Measurements from ENCODE around the gene VTI1A.
A peak's percentile ranks its signal among the peaks of the same experiment; 100 is the strongest.
"Not testable (repeated sequence)": the region's sequence is repeated elsewhere in the genome, so short reads cannot be mapped to it uniquely, and the experiment has no call there.

The VTI1A gene

DNA sequence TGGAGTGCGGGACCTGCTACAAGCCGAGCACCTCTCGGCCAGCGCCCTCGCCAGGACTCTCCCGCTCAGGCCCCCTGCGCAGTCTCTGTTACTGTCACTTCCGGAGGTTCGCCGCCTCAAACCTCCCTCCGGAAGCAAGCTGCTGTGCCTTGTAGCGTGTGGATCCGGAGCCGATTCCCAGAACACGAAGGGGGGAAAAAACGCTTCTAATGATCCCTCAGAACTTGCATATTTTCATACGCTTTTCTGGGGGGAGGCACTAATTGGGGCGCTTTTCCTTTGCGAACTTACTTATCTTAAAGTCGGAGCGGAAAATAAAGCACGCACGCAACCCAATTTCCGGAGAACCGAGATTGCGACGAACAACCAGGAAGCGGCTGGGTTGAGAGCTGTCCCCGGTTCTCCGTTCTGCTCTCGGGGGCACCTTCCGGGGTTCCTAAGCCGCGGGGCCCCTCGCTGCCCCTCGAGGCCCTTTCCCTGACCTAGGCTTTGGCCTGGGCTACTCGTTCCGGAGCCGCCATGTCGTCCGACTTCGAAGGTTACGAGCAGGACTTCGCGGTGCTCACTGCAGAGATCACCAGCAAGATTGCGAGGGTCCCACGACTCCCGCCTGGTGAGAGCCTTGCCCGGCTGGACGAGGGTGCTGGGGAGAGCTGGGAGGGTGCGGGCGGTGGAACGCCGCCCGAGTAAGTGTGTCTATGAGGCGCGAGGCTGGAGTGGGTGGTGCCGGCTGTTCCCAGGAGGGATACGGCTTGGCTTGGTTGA lies at the start of gene VTI1A, which contains the start of gene ZDHHC6:
TSS of gene VTI1A (plus strand) at position 361 of the 765 bp plus-strand sequence. CDS start at position 520, 159 bp downstream.
TSS of gene ZDHHC6 (minus strand) at position 60 of the 765 bp plus-strand sequence. CDS start 1,478 bp downstream, outside the sequence.
- peak; percentile 83 to 87 for DNase-seq

GRCh38 chr10:112397592-112397991 lies 49.4 kb upstream of the VTI1A start:
- DNase-seq, result no peak

GRCh38 chr10:112402917-112403316 lies 44.1 kb upstream of the VTI1A start:
- DNase-seq, result no peak

DNA sequence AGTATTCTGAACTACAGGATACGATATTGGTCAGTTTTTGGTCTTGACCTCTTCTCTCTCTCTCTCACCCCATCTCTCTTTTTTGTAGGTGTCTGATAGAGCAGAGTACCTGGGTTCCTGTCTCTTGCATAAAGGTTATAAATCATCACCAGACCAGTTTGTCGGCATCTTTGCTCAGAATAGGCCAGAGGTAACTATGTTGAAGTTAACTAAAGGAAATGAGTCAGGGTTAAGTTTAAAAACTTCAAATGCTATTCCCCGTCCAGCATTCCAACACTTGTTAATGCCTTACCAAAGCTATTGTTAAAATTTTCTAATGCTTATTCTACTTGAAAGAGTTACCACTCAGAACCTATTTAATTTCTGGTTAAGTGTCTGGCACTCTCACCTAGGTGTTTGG lies 42.4 kb upstream of the VTI1A start:
- no peak for DNase-seq

- DNase-seq, result not testable (repeated sequence)
These were observed 40.2 kb upstream of the VTI1A start for GRCh38 chr10:112406806-112407205.

DNA sequence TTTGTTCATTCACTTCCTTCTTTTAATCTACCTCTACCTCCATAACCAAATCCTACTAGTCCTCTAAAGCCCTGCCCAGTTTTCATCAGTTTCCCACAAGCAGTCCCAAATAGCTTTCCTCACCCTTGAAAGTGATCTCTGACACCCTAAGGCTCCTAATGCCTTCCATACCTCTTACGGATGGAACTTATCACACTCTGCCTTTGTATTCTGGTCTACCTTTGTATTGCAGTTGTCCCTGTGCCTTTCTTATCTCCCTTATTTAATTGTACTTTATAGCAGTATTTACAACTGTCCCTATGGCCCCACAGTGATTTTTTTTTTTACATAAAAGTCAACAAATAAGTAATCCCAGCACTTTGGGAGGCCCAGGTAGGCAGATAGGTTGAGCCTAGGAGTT lies 39.3 kb upstream of the VTI1A start:
- DNase-seq, result no peak

DNA sequence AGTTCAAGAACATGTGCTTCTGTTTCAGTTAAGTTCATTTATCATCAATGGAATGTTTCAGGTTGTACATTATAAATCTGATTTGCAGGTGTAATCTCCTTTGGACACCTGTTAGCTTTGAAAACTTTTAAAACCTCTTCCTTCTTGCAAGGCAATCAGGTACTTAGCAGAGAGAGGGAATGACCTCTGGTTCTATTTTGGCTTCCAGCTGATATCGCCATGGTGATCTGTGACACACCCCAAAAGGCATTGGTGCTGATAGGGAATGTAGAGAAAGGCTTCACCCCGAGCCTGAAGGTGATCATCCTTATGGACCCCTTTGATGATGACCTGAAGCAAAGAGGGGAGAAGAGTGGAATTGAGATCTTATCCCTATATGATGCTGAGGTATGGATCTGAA lies 37.7 kb upstream of the VTI1A start:
- DNase-seq, result no peak

DNA sequence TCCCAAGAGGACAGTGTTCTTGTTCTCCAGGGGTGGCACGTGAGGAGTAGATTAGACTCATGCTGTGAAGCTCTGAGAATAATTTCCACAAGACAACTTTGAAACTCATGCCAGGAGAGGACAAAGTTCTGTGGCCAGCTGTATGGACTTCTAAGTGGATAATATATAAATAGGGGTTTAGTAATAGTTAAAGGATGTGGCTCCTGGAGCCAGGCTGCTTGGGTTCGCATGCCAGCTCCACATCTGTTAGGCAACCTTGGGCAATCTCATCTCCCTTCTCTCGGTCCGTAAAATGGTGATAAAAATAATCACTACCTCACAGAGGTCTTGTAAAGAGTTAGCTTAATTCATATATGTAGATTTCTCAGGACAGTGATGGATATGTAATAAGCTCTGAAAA lies 37.3 kb upstream of the VTI1A start:
- no peak for DNase-seq

DNA sequence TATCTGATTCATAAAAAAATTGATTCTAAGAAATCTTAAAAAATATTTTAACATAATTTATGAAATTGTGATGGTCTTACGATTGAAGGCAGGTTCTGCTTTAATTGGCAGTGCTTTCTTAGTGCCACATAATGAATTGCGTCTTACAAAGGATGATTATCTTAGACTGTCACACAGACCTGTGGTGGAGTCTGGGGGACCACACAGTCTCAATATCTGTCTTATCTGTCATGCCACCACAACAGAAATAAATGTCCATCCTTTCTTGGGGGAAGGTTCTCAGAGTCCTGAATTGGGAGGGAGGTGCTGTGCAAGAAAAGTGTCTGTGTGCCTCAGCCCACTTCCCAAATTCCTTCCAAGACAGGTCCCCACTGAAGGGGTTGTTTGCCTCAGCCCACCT lies 34.3 kb upstream of the VTI1A start:
- no peak for DNase-seq

GRCh38 chr10:112421731-112422130 lies 25.3 kb upstream of the VTI1A start:
- DNase-seq, result no peak

DNA sequence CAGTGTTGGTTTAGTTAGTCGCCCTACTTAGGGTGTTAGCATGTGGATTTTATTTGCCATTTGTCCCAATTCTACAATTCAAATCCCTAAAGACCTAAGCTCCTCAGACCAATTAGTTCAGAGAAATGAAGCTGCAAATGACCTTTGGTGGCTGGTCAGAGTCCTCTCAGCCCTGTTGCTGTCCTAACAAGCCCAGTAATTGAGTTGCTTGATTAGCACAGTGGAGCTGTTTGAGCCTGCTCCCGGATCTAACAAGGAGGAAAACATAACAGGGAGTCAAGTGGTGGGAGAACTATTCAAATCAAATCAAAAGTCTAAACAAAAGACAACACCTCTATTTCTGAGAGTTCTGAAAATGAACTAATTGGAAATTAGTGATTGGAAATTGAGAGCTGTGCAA lies 22.4 kb upstream of the VTI1A start:
- no peak for DNase-seq

GRCh38 chr10:112426111-112426510 lies 20.9 kb upstream of the VTI1A start:
- no peak for DNase-seq

DNA sequence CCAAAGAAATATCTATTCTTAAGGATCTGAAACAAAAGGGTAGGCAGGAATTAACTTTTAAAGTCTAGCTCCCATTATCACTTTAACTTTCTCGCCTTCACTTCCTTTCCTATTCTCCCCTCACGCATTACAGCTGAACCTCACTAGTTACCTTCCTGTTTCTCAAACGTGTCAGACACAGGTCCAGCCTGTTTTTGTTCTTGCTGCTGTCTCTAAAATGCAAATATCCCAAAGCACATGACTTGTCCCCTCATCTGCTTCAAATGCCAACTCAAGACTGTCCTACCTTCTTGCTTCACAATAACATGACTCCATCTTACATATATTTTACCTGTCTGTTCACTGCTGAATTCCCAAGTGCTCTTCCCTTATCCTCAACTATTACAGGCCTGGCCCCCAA lies 17.9 kb upstream of the VTI1A start:
- no peak for DNase-seq

GRCh38 chr10:112429654-112430230 lies 17.3 kb upstream of the VTI1A start:
- no peak for DNase-seq

DNA sequence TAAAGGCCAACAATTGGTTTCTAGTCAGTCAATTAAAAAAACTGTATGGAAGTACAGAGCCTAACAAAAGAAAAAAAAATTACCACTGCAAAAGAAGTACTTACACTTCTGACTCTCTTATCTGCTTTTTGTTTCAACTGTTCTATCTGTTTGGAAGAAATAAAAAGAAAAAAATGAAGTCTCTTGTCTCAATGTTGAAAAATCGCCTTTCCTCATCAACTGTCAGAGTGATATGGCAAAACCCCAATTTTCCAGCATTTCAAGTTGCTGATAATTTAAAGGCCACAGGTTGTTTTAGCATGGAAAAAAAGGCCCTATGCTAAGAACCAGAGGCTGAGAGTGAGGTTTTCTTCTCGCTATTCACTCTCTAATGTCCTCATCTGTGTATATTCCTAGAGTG lies 13.9 kb upstream of the VTI1A start:
- DNase-seq, result no peak

DNA sequence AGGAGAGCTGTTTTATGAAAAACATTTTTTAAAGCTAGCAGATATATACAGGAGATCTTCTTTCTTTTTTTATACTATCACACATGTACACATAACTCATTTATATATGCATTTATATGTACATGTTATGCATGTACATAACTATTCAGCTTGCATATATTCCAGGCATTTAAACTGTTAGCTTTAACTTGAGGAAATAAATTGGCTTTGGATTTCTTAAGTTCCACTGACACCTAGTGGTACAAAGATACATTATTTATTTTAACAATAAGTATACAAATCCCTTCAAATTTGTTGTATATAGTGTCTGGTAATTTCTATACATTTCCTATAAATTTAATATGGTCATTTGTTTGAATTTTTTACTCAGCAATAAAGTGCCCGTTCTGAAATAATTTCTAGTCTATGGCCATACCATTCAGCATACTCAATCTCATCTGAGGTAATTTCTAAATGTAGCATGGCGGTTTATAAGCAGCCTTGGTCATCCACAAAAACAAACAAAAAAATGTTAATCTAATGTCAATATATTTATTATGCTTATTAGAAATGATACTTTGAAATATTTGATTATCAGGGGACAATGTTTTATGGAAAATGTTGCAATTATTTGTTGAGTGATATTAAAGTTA lies 11.9 kb upstream of the VTI1A start:
- peak in 1 of 2 donors; percentile 54 for DNase-seq

GRCh38 chr10:112438356-112438755 lies 8.7 kb upstream of the VTI1A start:
- no peak for DNase-seq

DNA sequence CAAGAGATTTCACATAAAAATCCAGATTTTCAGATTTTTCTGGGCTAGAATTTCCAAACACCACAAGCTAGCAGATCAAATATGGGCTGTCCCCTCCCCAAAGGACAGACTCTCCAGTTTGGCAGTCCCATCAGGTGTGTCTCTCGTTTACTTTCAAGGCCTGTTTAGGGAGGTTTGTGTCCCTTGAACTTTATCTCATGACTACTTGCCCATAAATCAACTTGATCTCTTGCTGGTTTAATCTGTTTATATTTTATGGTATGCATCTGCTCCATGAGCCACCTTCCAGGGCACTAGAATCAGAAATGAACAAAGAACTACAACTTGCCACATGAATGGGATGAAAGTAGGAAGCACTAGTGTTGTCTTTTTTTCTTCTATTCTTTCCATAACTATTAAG lies 5.5 kb upstream of the VTI1A start:
- no peak for DNase-seq

- no peak for DNase-seq
These were observed 5.0 kb upstream of the VTI1A start for GRCh38 chr10:112442063-112442462.

GRCh38 chr10:112446055-112446854 lies 760 bp upstream of the VTI1A start:
- DNase-seq, result peak in 1 of 2 donors; percentile 14

DNA sequence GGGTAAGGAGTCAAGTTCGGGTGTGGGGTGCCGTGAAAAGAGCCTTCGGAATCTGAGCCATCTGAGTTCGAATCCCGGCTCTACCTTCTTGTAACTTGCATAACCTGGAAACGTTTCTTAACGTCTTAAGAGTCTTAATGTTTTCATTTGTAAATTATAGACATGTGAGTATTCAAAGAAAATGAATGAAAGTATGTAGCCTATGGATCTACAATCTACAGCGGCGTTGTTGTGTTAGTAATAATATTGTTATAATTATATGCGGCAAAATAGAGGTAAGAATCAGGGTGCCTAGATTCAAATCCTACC lies 559 bp downstream of the VTI1A start:
- no peak for DNase-seq

- DNase-seq, result no peak
These were observed 1.9 kb downstream of the VTI1A start for GRCh38 chr10:112448888-112449287.

All from CD4-positive, alpha-beta T cell treated with Interleukin-4 for 1 hour (primary cell).